Muscle layer of colon (tissue), 2 donors: ENCODE results near the gene IRF2.

ENCODE experiments used
- H3K27ac ChIP-seq: one replicate; pipeline ENCODE4 v1.7.0; 2013; ENCODE audit warnings: low read depth, mild to moderate bottlenecking, low read length, moderate library complexity
- H3K27me3 ChIP-seq, 2 donors: one replicate each; pipeline ENCODE4 v1.7.0; 2013; ENCODE audit warnings: low read length in 2 of 2, mild to moderate bottlenecking in 2 of 2; ENCODE audit not compliant: insufficient read depth in 2 of 2, control insufficient read depth in 1 of 2
- H3K36me3 ChIP-seq: one replicate; pipeline ENCODE4 v1.7.0; 2013; ENCODE audit warnings: mild to moderate bottlenecking, low read length; ENCODE audit not compliant: insufficient read depth
- H3K4me1 ChIP-seq: one replicate; pipeline ENCODE4 v1.7.0; 2013; ENCODE audit warnings: mild to moderate bottlenecking, low read length; ENCODE audit not compliant: insufficient read depth
- H3K4me3 ChIP-seq, 2 donors: one replicate each; pipeline ENCODE4 v1.7.0; 2013; ENCODE audit warnings: low read length in 2 of 2, low read depth in 1 of 2, mild to moderate bottlenecking in 1 of 2, moderate library complexity in 1 of 2
- H3K9ac ChIP-seq: one replicate; pipeline ENCODE4 v1.7.0; 2013; ENCODE audit warnings: low read length
- H3K9me3 ChIP-seq: one replicate; pipeline ENCODE4 v1.7.0; 2013; ENCODE audit warnings: mild to moderate bottlenecking, low read length
- donor health status: abdominal sarcoma.
- donor health status: Adenocarcinoma of cecum.

Gene IRF2

GRCh38 chr4:184410748-184411147, 63.6 kb downstream of the IRF2 start:
- peaks cover 45% of the 10 kb centered on the region for H3K36me3 ChIP-seq
- no peaks in the 10 kb centered on the region for H3K9me3 ChIP-seq
- H3K27ac ChIP-seq = no peak overlapping the region
- no peak overlapping the region for H3K4me3 ChIP-seq
- peaks cover 10% of the 10 kb centered on the region for H3K4me1 ChIP-seq
- no peaks in the 10 kb centered on the region for H3K27me3 ChIP-seq
- H3K9ac ChIP-seq = no peak overlapping the region

- Histone ChIP-seq H3K36me3 (peaks cover 44% of the 10 kb centered on the region), H3K4me1 (peaks cover 10% of the 10 kb centered on the region), H3K27ac (no peak overlapping the region), H3K4me3 (no peak overlapping the region), H3K9ac (no peak overlapping the region), H3K9me3 (no peaks in the 10 kb centered on the region), H3K27me3 (no peaks in the 10 kb centered on the region)
Observed at GRCh38 chr4:184409911-184410692, 64.2 kb downstream of the IRF2 start.

- Histone ChIP-seq H3K4me3 (no peak overlapping the region), H3K27ac (no peak overlapping the region), H3K36me3 (peaks cover 46% of the 10 kb centered on the region), H3K9me3 (no peaks in the 10 kb centered on the region), H3K4me1 (peaks cover 10% of the 10 kb centered on the region), H3K9ac (no peak overlapping the region), H3K27me3 (no peaks in the 10 kb centered on the region)
Observed at GRCh38 chr4:184409502-184409901, 64.8 kb downstream of the IRF2 start.

GRCh38 chr4:184408684-184409081, 65.7 kb downstream of the IRF2 start:
- peaks cover 10% of the 10 kb centered on the region for H3K4me1 ChIP-seq
- H3K9me3 ChIP-seq = no peaks in the 10 kb centered on the region
- H3K27ac ChIP-seq = no peak overlapping the region
- H3K36me3 ChIP-seq = peaks cover 42% of the 10 kb centered on the region
- H3K27me3 ChIP-seq = no peaks in the 10 kb centered on the region
- H3K4me3 ChIP-seq = no peak overlapping the region
- no peak overlapping the region for H3K9ac ChIP-seq

GRCh38 chr4:184408021-184408683, 66.2 kb downstream of the IRF2 start:
- H3K27ac ChIP-seq = no peak overlapping the region
- no peak overlapping the region for H3K9ac ChIP-seq
- peaks cover 47% of the 10 kb centered on the region for H3K36me3 ChIP-seq
- no peak overlapping the region for H3K4me3 ChIP-seq
- no peaks in the 10 kb centered on the region for H3K9me3 ChIP-seq
- H3K27me3 ChIP-seq = no peaks in the 10 kb centered on the region
- peaks cover 10% of the 10 kb centered on the region for H3K4me1 ChIP-seq

GRCh38 chr4:184406958-184407391, 67.4 kb downstream of the IRF2 start:
- peaks cover 51% of the 10 kb centered on the region for H3K36me3 ChIP-seq
- H3K4me1 ChIP-seq = peaks cover 10% of the 10 kb centered on the region
- no peak overlapping the region for H3K27ac ChIP-seq
- H3K4me3 ChIP-seq = no peak overlapping the region
- H3K9me3 ChIP-seq = no peaks in the 10 kb centered on the region
- no peak overlapping the region for H3K9ac ChIP-seq
- no peaks in the 10 kb centered on the region for H3K27me3 ChIP-seq

- H3K9me3 ChIP-seq = no peaks in the 10 kb centered on the region
- peaks cover 54% of the 10 kb centered on the region for H3K36me3 ChIP-seq
- no peak overlapping the region for H3K4me3 ChIP-seq
- H3K9ac ChIP-seq = no peak overlapping the region
- H3K27ac ChIP-seq = no peak overlapping the region
- no peaks in the 10 kb centered on the region for H3K27me3 ChIP-seq
- H3K4me1 ChIP-seq = peaks cover 10% of the 10 kb centered on the region
Observed at GRCh38 chr4:184404047-184404446, 70.3 kb downstream of the IRF2 start.

GRCh38 chr4:184403384-184403781, 71.0 kb downstream of the IRF2 start:
- peaks cover 55% of the 10 kb centered on the region for H3K36me3 ChIP-seq
- no peak overlapping the region for H3K27ac ChIP-seq
- no peak overlapping the region for H3K9ac ChIP-seq
- H3K4me3 ChIP-seq = no peak overlapping the region
- H3K4me1 ChIP-seq = peaks cover 10% of the 10 kb centered on the region
- no peaks in the 10 kb centered on the region for H3K27me3 ChIP-seq
- no peaks in the 10 kb centered on the region for H3K9me3 ChIP-seq

- Histone ChIP-seq H3K27ac (no peak overlapping the region), H3K9ac (no peak overlapping the region), H3K4me1 (peaks cover 7% of the 10 kb centered on the region), H3K4me3 (no peak overlapping the region), H3K27me3 (no peaks in the 10 kb centered on the region), H3K9me3 (no peaks in the 10 kb centered on the region), H3K36me3 (peaks cover 57% of the 10 kb centered on the region)
Observed at GRCh38 chr4:184402740-184403383, 71.5 kb downstream of the IRF2 start.

- Histone ChIP-seq H3K9ac (no peak overlapping the region), H3K36me3 (peaks cover 56% of the 10 kb centered on the region)
Observed at GRCh38 chr4:184402239-184402638, 72.1 kb downstream of the IRF2 start.

GRCh38 chr4:184401397-184402171, 72.8 kb downstream of the IRF2 start:
- H3K36me3 ChIP-seq = peaks cover 60% of the 10 kb centered on the region
- peaks cover 3% of the 10 kb centered on the region for H3K4me1 ChIP-seq
- no peaks in the 10 kb centered on the region for H3K27me3 ChIP-seq
- H3K4me3 ChIP-seq = no peak overlapping the region
- H3K9ac ChIP-seq = no peak overlapping the region
- H3K9me3 ChIP-seq = no peaks in the 10 kb centered on the region
- no peak overlapping the region for H3K27ac ChIP-seq

More at GRCh38 chr4:184402239-184402638, 72.1 kb downstream of the IRF2 start:
- peaks cover 3% of the 10 kb centered on the region for H3K4me1 ChIP-seq
- H3K27ac ChIP-seq = no peak overlapping the region
- H3K4me3 ChIP-seq = no peak overlapping the region
- H3K27me3 ChIP-seq = no peaks in the 10 kb centered on the region
- H3K9me3 ChIP-seq = no peaks in the 10 kb centered on the region
